MM.1S (cell line): ENCODE results near the gene DDX39A.

Experiments
- EZH2 ChIP-seq: fragments of 300-600 bp; sonication (generic); optimal IDR thresholded peaks from 2 replicates; pipeline ENCODE3; 2017; ENCODE audit warnings: low read depth, mild to moderate bottlenecking, antibody characterized with exemption, low read length, mixed read lengths
- TF ChIP-seq, protein P1 (sequence below): fragments of 300-600 bp; sonication (generic); IDR thresholded peaks from 2 replicates; pipeline ENCODE4 v1.5.1; 2016; ENCODE audit warnings: antibody characterized with exemption, low read length, mixed read lengths

- TF ChIP-seq, protein P1, sequence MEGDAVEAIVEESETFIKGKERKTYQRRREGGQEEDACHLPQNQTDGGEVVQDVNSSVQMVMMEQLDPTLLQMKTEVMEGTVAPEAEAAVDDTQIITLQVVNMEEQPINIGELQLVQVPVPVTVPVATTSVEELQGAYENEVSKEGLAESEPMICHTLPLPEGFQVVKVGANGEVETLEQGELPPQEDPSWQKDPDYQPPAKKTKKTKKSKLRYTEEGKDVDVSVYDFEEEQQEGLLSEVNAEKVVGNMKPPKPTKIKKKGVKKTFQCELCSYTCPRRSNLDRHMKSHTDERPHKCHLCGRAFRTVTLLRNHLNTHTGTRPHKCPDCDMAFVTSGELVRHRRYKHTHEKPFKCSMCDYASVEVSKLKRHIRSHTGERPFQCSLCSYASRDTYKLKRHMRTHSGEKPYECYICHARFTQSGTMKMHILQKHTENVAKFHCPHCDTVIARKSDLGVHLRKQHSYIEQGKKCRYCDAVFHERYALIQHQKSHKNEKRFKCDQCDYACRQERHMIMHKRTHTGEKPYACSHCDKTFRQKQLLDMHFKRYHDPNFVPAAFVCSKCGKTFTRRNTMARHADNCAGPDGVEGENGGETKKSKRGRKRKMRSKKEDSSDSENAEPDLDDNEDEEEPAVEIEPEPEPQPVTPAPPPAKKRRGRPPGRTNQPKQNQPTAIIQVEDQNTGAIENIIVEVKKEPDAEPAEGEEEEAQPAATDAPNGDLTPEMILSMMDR, result no peak
- TF ChIP-seq EZH2, result no peak
Measured at GRCh38 chr19:14413693-14414181, 5.4 kb downstream of the DDX39A start.
